Activated CD4-positive, CD25-positive, alpha-beta regulatory T cell (primary cell): ENCODE data around the gene SAMSN1.
"Not testable (repeated sequence)": the region's sequence is repeated elsewhere in the genome, so short reads cannot be mapped to it uniquely, and the experiment has no call there.

Experiments used
- DNase-seq, 4 experiments: peaks; one replicate each; lab custom pipeline; 2025; lab: John Stamatoyannopoulos, UW

The SAMSN1 gene

DNA sequence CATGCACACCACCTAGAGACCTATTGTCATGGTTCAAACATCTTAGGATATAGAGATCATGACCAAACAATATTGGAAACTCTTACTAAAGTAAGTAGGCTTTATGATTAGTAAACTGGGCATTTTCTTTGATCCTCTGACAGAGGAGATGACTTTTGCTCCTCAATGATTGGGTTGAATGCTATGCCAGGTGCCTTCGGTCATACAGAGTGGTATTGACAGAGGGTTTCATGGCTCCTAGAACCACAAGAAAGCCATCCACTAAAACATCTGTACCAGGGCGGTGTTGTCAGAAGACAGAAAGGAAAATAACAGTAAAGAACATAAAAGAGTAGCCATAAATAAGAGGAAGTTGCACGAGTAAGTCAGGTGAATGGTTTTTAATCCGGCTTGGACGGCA is 20.8 kb upstream of the SAMSN1 start:
- no peak for DNase-seq

DNA sequence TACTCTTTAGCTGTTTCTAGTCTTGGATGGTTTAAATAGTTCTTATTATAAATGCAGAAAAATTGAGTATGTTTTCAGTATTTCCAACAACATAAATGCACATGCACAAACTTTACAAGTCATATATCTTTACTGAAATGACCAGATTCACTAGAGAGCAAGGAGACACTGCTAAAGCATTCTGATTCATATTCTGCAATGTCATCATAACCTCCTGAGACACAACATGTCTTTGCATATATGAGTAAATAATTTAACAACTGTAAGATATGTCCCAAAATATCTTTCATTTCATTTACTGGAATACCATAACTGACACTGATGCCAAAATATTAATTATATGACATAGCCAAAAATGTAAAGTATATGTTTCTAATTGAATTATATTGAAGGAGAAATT is 16.8 kb upstream of the SAMSN1 start:
- DNase-seq: no peak

DNA sequence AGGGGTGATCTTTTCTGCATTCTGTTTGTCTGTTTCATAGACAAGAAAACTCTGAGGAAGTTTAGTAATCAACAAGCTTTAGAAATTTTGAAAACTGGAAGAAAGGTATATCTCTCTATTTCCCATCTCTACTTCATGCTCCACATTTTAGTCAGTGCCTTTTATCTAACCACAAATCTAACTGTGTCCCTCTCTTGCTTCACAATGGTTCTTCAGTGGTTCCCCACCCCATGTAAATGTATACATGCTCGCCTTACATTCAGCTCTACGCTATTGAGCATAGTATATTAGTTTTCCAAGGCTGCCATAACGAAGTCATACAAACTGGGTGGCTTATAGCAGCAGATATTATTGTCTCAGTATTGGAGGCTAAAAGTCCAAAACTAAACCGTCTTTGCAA is 14.4 kb upstream of the SAMSN1 start:
- no peak for DNase-seq

DNA sequence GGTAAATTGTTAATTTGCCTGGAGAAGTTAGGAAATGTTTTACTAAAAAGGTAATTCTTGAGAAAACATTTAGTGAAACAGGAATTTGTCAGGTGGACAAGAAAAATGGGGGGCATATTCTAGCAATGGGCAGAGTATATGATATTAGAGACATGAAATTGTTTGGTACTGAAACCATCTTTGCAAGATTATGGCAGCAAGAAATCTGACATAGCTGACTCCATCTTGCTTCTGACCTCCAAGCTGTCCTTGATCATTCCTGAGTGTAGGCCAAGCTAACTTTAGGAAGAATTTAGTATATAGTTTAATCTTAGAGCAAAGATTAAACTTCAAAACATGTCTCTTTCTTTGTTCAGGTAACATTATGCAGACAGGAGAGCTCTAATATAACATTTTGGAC is 14.0 kb upstream of the SAMSN1 start:
- no peak for DNase-seq

DNA sequence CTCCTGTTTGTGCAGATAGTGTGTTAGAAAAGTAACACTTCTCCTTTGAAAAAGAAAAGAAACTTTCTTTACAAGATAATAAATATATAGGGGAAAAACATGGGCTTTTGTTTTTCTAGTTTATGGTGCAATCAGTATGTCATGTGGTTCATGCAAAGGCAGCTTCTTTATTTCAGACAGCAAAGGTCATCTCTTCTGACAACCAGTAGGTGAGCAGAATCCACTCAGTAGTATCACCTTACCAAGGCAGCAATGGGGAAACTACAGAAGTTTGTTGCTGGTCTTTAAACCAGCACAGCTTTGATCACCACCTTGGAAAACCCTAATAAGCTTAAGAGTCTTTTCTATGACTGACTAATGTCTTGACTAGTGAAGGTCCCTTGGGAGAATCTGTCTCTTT is 13.0 kb upstream of the SAMSN1 start:
- DNase-seq: no peak

DNA sequence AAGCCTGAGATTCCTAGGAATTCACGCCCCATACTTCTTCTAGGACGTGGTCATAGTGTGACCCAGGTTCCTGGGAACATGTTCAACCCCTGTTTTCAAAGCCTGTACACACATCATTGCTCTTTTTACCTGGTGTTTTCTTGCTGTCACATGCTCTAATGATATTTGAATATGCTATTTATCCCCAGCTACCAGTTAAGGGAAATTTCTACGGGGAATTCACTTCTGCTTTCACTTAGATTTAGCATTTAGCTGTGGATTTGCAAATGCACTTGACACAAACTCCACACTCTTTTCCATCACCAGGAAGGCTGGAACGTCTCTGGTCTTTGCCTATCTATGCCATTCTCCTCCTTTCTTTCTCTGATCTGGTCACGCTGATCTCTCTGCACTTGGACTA is 11.3 kb upstream of the SAMSN1 start:
- no peak for DNase-seq

DNA sequence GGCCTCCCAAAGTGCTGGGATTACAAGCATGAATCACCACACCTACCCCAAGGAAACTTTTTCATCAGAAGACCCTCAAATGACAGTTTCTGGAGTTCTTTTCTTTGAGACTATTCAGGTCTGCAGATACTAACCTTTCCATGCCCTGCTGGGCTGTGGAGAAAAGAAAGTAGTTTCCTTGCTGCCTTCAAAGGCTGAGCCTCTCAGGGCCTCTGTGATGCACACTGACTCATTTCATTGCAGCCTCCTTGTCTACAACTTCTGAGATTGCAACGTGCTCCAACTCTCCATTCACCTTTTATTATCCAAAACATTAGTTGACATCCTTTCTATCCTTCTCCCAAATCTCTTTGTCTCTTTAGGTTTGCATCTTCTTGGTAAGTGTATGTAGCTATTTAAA is 8.8 kb upstream of the SAMSN1 start:
- DNase-seq: no peak

DNA sequence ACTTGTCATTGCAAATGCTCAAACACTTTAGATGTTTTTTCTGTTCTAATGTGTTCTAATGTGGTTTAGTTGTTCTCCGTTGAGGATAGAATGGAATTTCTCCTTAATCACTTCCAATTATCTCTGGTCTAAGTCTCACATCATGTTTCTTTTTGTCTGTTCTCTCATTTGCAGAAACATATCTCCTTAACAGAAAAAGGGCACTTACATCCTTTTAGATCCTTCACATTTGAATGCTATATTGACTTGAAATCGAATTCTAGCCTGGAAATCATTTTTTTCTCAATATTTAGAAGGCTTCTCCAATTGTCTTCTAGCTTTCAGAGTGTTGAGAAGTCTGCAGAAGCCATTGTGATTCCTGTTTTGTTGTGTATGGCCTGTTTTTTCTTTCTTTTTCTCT is 7.3 kb upstream of the SAMSN1 start:
- DNase-seq: no peak

DNA sequence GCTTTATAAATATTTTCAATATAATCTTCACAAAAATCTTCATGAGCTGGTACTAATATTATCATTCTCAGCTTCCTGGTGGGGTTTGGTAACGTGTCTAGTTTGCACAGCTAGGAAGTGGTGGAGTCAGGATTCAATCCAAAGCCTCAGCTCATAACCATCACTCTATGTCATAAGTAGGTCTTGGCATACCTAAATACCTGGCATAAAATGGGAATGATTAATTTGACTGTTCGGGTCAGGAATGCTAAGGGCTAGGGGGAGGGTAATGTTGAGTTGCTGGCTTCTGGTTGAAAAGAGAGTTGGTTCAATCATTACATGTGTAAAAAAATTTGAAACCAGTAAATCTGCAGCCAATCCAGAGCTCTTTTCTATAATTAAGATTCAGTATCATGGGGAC is 5.6 kb upstream of the SAMSN1 start:
- DNase-seq: no peak

DNA sequence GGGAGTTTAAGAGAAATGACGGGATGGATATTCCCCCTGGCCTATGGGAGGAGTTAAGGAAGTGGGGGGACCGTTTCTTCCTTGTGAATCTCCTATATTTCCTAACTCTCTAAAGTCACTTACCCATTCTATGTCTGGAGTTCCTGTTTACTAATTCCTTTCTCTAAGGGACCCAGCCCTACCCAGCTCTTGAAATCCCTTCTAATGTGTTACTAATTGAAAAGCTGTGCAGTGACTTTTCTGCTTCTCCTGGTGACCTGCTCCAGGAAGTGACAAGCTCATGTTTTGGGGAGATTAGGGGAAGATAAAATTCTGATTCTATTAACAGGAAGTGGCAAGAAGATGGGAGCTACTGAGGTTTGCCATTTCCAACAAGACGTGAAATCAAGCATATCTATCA is 4.0 kb upstream of the SAMSN1 start:
- DNase-seq: no peak

DNA sequence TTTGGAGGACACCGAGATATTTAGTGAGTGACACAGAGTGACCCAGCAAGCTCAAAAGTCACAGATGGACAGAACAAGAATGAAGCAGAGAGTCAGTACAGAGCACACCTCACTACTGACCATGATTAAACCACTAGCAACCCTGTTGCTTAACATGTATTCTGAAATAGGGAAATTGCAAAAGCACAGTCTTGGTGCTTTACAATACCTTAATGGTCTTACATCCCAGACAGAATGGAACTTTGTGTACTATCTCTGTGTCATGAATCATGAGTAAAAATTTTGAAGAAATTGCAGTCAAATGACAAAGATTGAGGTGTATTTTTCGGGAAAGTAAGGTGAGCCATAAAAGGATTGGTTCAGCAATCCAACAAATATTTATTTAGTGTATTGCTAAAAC is 2.7 kb upstream of the SAMSN1 start:
- DNase-seq: no peak

DNA sequence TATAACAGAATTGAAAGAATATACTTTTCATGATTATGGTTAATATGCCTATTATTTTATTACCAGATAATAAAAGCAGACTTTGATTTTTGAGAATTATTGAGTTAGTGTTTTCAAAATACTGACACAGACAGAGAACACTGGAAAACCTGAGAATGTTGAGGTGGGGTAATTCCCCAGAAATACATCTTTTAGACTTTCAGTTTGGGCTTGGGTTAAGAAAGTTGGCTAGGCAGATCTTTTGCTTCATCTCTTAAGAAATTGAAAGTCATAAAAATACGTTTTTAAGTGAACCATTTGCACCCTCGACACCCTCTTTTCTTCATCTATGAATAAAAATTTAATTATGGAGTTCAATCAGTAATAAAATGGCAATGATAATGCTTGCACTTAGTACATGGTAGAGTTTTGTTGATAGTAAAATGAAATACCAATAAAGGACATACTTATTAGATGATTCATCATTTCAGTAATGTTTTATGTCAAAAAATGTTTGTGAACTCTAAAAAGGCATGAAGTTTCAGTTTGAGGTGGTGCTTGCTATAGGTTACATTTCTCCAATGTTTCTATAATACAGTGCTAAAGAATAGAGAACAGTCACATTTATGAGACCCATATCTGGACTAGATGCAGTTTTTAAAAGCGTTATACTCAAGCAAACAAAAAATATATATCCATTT is 1.9 kb upstream of the SAMSN1 start:
- no peak for DNase-seq

DNA sequence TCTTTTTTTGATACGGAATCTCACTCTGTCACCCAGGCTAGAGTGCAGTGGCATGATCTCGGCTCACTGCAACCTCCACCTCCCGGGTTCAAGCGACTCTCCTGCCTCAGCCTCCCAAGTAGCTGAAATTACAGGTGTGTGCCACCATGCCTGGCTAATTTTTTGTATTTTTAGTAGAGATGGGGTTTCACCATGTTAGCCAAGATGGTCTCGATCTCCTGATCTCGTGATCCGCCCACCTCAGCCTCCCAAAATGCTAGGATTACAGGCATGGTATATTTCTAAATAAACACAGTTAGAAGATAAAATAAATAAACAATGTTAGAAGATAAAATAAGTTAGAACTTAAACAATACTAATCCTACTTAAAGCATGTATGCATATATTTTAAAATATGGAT is 604 bp upstream of the SAMSN1 start:
- DNase-seq: not testable (repeated sequence)

DNA sequence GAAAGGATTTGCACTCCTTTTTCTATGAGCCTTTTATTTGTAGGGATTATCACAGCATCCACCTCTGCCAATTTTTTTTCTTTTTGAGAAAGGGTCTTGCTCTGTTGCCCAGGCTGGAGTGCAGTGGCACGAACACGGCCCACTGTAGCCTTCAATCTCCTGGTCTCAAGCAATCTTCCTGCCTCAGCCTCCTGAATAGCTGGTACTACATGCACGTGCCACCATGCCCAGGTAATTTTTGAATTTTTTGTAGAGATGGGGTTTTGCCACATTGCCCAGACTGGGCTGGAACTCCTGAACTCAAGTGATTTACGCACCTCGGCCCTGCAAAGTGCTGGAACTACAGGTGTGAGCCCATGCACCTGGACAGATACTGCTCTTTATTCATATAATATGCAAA is 2.1 kb downstream of the SAMSN1 start:
- no peak for DNase-seq

DNA sequence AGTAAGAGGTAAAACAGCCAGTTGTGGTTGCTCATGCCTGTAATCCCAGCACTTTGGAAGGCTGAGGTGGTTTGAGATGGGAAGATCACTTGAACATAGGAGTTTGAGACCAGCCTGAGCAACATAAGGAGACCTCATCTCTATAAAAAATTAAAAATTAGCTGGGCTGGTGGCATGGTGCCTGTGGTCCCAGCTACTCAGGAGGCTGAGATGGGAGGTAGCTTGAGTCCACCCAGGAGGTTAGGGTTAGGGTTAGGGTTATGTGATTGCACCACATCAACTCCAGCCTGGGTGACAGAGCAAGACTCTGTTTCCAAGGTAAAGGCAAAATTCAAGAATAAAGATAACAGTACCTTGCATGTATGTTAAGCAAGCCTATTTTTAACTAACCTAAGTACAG is 3.5 kb downstream of the SAMSN1 start:
- no peak for DNase-seq

DNA sequence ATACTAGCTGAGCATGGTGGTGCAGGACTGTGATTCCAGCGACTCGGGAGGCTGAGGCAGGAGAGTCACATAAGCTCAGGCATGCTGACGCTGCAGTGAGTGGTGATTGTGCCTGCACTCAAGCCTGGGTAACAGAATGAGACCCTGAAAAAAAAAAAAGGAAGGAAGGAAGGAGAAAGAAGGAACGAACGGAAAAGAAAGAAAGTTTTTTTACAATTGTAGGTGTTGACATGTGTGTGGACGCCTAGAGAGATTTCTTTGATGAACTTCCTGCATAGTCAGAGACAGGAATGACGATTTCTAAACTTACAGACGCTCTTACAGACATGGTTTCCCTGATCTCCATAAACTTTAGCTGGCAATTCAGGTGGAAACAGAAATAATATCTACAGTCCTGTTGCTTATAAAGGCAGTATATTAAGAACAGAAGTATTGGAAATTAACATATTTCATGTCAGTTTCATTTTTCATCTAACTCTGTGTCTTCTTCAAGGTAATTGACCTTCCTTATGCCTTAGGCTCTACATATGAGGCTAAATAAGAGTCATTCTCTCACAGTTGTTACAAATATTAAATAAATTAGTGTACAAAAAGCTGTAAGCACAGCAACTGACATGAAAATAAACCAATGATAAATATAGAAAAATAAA is 4.1 kb downstream of the SAMSN1 start:
- DNase-seq: no peak

DNA sequence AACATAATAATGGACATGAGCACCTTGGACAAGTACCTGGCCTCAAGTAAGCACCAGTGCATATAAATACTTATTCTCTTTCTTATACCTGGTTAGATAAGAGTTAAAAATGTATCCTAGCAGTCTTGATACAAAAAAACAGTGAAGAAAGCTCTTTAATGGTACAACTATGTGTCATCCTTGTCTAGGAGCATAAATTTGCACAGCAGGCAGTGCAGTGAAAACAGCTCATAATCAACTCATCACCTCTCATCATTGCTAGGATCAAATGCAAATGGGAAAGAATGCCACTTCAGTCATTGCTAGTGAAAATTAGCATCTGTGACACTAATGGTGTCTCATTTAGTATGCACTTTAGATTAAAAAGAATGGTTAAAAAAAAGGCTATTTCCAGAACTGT is 7.6 kb downstream of the SAMSN1 start:
- no peak for DNase-seq

DNA sequence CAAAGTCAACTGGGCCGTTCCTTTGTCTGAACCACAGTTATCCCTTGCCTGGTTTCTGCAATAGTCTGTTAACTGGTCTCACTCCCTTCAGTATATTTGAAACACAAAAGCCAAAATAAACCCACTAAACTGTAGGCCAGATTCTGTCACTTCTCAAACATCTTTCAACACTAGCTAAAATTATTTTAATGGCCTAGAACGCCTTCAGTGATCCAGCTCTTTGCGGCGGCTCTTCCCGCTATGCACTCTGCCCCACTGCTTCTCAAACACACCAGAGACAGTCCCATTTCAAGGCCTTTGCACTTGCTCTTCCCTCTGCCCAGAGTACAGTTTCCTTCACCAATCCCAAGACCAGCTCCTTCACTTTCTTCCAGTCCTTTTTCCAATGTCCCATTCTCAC is 9.2 kb downstream of the SAMSN1 start:
- DNase-seq: no peak

DNA sequence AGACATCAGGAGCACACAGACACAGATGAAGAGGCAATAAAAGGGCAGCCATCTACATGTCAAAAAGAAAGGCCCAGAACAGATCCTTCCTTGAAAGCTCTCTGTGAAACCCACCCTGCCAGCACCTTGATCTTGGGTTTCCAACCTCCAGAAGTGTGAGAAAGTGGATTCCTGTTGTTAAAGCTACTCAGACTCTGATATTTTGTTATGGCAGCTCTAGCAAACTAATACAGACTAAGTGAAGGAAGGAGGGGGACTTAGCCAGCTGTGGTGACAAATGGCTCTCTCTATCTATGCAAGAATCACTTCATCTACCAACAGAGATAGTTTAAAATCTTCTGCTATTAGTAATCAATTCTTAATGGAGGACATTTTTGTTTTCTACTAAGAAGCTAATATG is 10.4 kb downstream of the SAMSN1 start:
- DNase-seq: no peak

DNA sequence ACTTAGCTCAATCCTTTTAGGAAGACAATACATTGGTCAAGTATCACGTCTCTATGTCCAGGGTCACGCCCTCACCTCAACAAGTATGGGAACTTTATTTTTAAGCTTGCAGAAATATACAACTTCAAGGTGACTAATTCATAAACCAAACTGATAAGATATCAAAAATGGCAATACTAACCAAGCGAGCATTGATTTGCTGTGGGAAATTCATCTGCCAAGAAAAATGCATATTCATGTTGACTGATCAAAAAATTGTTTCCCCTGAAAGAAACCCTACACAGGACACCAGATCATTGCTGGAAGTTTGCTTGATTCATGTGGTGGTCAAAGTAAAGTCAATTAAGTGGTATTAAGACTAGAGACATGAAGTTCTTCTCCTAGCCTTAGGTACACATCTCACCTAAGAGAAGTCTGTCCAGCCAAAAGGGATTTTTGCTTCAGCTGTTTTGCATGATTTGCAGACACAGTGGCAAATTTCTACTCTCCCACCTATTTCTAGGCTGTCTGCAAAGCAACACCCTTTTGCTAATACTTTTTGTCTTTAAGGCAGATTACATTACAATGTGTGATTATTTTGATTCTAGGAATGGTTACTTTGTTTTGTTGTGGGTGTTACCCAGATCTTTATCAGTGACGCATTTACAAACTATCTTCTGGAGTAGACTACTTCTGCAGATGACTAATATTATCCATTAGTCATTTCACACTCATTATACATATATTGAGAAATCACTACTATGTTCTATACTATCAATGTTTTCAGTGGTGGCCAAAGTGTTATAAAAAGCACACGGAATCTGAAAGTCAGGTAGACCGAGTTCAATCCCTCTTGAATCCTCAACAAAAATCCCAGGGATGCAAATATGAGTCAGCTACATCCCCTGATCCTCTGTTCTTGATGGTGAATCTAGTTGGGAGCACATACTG is 12.4 kb downstream of the SAMSN1 start:
- DNase-seq: no peak

DNA sequence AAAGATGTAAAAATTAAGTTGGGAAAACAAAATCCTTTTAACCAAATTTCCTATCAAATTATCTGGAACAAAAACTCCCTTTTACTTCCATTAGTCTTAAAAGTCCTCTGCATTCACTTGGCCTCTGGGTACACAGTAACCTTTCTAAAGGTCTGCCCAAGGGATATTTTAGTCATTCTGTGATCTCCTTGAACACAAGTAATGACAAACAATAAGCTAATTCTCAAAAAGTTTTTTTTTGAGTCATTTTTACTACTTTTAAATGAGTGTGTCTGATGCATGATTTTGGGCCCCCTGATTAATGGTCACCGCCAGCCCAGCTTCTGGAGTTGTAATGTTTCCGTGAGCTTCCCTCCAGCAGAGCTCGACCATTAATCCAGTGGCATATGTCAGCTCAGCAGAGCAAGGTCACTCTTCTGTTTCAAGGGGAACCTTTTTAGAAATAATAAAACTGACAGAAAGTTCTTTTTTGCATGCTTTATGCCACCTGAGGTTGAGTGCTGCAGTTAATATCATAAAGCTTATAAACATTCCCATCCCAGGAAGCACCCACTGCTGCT is 14.3 kb downstream of the SAMSN1 start:
- no peak for DNase-seq

DNA sequence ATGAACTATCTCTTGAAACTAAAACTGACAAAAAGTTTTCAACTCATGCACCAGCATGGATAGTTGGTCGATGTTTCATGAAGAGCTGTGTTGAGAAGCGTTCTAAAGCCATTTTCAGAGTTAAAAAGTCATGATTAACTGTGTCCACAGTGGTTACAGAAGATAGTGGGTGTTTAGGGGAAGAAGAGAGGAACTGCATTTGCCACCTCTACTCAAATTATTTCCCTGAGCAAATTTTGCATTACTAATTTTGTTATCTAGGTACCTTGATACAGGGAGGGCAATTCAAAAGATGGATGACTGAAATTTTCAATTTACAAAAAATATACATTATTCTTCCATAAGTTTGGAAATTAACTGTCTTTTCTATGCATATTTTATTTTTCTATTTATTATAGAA is 15.5 kb downstream of the SAMSN1 start:
- DNase-seq: no peak

DNA sequence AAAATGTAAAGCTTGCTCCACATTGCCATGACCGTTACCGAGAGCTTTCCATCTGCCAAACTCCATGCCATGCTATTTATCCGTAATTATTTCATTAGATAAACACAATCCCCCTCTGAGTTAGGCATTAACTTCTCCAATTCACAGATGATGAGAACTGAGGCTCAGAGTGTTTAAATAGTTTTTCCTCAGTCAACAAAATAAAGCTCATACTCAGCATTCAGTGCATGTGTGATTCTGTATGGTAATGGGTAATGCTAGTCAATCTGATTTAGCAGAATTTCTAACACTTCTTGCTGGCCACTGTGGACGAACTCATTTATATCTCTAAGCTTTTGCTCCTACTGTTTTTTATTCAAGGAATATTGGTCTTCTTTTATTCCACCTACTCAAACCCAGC is 17.3 kb downstream of the SAMSN1 start:
- DNase-seq: no peak
